GM19468 (cell line): ENCODE data around the gene GH1.
"Not testable (repeated sequence)": the region's sequence is repeated elsewhere in the genome, so short reads cannot be mapped to it uniquely, and the experiment has no call there.

Source experiments
- ATAC-seq: cut with Tn5 transposase; IDR thresholded peaks from one replicate; pipeline ENCODE4 v1.9.1; 2021; ENCODE audit warnings: mild to moderate bottlenecking, moderate library complexity, moderate number of reproducible peaks; ENCODE audit not compliant: unreplicated experiment; ENCODE audit errors: extremely low read depth

Gene GH1

DNA sequence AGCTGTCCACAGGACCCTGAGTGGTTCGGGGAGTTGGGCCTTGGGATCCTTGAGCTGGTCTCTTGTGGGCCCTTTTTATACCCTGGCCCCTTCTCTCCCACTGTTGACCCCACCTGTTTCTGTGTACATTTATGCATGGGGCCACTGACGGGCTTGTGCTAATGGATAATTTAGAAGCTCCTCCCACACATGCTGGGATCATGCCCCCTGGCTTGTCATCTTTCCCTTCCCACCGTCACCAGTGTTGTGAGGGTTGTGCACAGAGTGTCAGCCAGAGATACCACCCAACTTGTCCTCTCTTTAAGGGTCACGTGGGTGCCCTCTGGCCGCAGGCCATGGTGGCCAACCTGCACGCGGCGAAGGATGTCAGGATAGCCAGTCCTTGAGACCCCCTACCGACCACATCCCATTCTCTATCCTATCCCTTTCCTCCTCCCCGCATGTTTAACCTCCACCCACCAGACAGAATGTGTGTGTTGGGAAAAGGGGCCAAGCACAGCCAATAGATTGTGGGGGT is at the start of gene GH1:
Gene GH1, minus strand, starts transcription at position 51 of the 517 bp plus-strand sequence. CDS start 63 bp downstream, outside the sequence.
- ATAC-seq: not testable (repeated sequence)

DNA sequence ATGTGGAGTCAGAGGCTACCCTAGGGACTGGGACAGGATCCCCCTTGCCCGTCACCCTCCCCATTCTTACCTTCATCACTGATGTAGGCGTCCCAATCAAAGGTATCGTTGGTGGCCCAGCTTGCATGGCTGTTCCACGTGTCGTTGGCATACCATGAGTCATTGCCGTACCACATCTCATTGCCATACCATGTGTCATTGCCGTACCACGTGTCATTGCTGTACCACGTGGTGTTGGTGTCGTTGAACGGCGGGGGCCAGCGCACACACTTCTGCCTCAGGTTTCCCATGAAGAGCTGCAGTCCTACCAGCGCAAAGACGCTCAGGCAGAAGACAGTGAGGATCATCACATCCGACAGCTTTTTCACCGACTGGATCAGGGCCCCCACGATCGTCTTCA is 49.3 kb upstream of the GH1 start:
- ATAC-seq: no peak

DNA sequence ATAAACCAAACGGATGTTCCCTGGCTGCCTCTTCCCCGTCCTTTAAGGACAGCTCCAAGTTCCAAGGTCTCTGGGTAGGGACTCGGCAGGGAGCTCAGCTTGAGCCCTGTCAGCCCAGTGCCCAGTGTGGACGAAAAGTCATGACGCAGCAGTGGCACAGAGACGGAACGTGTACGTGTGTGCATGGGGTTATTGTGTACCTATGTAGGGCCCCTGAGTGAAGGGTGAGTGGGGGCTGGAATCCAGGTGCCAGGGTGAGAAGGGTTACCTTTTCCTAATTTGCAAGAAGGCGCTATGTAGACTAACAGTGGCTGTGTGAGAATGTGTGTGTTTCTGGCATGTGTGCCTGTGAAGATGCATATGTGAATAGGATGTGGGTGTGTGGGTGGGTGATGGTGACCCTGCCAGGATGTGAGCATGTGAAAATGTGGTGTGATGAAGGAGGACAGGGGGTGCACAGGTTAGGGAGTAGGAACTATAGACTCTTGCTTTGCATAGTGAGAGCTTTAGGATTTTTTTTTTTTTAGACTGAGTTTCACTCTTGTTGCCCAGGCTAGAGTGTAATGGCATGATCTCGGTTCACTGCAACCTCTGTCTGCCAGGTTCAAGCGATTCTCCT is 48.1 kb upstream of the GH1 start:
- no peak for ATAC-seq

DNA sequence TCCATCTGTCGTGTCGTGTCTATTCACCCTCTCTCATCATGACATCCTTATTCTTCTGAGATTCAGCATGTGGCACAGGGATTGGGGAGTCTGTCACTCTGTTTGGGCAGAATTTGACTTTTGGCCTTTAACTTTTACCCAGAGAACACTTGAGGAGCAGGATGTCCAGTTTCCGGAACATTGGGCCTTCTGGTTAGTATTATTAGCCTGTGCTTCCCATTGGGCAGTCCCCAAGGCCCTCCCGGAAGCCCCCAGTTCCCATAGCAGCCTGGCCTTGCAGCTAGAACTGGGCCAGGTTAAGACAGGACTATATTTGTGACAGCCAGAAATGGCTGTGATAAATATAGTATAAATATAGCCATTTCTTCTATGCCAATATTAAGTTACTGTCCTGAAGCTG is 44.5 kb upstream of the GH1 start:
- ATAC-seq: no peak

DNA sequence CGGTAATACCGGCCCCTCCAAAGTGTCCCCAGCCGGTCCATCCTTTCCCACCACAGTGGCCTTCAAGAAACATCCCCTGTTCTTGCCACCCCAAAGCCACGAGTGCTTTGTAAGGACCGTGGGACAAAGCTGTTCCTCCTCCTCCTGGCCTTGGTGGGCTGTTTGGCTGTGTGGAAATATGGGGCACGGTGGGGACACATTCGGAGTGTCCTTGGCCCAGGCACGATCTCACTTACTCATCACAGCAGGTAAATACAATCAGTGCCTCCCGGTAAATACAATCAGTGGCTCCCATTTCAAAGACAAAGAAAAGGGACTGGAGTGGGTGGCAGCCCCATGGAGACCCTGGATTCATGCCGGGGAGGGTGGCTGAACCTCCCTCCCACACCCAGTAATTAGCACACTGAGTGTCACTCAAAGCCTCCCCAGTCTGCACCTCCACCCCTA is 43.7 kb upstream of the GH1 start:
- no peak for ATAC-seq

DNA sequence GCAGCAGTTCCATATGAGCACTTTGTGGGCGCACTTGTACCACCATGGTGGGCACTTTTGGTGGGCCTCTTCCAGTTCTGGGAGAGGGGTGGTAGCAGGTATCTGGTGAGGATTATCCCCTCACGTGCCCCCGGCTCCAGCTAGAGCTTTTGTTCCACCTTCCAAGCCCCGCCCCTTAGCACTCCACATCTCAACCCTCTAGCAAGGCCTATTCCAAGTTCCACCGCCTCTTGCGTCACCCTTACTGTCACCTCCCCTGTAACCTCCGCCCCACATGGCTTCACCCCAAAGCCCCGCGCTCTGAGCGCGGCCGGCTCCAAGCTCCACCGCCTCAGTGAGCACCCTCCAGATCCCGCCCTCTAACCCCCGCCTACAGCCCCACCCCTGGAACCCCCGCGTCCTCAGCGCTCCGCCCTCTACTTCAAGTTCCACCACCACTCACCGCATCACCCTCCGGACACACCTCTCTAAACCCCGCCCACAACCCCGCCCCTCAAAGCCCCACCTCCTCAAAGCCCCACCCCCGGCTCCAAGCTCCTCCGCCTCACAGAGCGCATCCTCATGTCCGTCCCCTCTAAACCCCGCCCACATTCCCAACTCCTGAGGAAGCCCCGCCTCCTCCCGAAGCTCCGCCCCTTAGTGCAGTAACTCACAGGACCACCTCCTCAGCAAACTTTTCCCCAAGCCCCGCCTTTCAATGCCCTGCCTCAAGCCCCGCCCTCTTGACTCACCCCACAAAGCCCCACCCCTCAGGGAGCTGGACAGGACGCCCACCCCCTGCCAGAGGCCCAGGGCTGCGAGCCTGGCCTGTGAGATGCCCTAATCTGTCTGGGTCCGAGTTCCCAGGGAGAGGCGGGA is 42.9 kb upstream of the GH1 start:
- no peak for ATAC-seq

DNA sequence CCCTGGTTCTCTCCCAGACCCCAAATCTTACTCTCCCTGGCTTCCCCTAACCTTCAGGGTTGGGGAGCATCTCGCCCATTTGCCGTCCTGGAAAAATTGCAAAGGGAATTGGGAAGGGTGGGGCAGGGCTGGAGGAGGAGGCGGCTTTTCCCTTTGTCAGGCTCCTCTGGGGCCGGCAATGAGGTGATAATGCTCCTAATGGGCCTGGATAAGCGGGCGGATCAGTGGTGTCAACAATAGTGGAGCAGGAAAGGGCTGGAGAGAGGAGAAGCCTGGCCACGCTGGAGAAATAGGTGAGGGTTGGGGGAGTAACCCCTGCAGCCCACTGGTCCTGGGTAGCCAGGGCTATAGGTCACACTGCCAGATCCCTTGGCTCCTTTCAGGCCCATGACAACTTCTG is 41.8 kb upstream of the GH1 start:
- ATAC-seq: no peak

DNA sequence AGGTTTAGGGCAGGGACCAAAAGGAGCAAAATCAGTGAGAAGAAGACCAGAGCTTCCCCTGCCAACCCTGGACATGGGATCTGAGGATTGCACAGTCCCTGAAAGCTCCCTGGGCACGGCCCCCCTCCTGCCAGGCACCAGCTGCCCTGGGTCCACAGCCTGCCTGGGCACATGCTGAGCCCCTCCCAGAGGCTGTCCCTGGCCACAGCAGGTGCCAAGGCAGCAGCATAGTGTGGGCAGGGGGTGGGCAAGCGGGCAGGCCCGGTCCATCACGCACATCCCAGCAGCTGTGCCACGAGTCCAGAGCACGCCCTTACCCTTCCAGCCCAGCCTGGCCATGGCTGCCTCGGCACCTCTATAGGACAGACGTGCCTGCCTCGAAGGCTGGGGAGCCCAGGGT is 41.4 kb upstream of the GH1 start:
- no peak for ATAC-seq

DNA sequence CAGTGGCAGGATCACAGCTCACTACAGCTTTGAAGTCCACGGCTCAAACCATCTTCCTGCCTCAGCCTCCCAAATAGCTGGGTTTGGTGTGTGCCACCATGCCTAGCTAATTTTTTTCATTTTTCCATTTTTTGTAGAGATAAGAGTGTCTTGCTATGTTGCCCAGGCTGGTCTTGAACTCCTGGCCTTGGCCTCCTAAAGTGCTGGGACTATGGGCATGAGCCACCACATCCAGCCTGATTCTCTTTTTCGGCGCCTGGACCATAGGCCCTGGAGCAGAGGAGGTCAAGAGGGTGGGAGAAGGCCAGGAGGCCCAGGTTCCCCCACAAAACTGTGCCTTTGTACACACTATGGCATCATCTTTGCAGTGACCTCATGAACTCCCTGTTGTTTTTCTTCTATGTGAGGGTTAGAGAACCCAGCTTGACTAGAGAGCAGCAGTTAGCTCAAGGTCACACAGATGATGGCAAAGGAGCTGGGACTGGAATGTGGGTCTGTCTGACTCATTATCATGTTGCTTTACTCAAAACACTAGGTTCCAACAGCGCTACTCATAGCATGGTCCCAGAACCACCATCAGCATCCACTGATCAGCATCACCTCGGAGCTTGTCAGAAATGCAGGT is 37.8 kb upstream of the GH1 start:
- ATAC-seq: no peak

DNA sequence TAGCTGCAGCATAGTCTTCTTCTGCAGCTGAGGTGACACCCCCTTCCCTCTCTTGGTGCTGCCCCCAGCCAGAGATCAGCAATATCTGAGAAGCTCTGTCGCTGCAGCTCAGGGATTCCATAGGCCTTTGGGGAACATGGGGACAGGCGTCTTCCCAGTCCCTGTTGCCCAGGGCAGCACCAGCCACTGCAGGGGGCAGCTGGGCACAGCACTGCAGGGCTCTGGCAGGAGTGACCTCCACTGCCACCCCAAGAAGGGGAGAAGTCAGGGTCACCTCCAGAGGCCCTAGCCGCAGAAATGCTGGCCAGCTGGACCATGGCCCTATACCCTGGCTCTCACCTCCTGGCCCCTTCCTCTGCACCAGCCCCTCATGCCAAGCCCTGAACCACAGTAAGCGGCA is 37.2 kb upstream of the GH1 start:
- no peak for ATAC-seq

DNA sequence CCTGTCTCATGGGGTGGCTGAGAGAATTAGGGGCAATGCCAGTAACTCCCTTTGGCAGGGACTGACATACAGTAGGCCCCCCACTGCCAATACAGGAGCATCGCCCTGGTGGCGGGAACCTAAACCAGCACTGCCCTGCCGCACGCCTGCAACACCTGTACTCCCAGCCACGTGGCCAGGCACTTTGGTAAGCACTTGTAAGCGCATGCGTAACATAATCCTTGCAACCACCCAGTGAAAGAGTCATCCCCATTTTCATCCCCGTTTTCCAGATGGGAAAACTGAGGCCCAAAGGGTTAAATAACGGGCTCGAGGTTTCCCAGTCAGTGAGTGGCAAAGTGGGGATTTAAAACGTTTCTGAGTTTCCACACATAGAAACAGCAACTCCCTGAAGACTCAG is 36.6 kb upstream of the GH1 start:
- no peak for ATAC-seq

DNA sequence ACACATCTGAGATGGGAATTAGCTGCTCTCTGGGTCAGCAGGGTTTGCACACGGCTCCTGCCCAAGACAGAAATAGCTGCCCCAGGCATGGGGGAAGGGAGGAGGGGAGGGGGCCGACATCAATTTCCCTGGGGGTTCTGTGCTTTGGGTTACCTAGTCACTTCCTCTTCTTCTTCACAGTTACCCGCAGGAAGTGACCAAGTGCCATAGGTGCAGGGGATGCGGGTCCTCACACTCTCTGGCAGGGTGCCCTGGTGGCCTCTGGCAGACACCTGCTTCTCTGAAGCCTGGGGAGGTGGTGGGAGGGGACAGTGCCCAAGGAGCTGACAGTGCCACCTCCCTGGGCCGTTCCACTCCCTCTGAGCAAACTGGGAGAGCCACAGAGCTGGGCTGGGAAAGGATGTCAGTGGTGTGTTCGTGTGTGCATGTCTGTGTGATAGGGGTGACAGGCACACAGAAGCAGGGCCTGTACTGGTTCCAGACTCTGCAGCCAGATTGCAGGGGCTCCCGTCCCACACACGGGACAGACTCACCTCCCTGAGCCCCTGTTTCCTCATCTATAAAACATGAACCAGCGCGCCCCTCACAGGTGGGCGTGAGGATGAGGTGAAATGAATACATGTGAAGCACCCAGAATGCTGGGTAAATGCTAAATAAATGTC is 35.9 kb upstream of the GH1 start:
- no peak for ATAC-seq

DNA sequence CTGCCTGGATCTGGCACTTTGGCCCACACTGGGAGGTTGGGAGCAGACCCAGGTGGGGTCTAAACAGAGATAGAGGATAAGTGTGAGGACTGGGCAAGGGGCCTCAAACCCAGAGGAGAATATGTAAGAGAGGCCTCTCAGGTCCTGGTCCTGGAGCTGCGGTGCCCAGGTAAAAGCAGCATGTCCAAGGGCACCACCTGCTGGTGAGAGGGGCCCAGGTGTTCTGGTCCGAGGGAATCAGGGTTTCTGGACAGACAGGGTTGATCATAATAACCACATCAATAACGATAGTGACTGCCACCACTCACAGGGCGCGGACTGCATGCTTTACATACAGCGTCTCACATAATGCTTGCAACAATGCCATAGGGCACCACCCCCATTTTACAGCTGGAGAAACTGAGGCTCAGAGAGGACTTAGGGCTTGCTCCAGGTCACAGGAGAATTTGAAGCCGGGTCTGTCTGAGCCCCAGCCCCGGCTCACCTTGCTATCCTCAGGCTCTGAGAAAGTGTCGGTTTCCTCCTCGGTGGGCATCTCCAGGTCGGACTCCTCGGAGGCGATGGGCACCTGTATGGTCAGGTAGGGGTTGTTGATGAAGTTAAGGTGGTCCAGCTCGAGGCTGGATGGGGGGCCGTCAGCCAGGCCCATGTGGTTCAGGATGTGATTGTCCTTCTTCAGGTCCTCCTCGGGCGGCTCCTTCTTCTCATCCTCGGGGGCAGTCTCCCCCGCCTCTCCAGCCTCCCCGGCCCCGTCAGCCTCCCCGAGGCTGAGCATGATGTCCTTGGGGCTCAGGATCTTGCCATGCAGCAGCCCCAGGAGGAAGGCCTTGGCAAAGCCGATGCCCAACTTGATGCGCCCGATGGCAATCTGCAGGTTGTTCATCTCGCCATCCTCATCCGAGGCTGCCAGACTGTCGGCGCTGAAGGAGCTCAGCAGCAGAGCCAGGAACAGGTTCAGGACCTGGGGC is 32.6 kb upstream of the GH1 start:
- no peak for ATAC-seq

DNA sequence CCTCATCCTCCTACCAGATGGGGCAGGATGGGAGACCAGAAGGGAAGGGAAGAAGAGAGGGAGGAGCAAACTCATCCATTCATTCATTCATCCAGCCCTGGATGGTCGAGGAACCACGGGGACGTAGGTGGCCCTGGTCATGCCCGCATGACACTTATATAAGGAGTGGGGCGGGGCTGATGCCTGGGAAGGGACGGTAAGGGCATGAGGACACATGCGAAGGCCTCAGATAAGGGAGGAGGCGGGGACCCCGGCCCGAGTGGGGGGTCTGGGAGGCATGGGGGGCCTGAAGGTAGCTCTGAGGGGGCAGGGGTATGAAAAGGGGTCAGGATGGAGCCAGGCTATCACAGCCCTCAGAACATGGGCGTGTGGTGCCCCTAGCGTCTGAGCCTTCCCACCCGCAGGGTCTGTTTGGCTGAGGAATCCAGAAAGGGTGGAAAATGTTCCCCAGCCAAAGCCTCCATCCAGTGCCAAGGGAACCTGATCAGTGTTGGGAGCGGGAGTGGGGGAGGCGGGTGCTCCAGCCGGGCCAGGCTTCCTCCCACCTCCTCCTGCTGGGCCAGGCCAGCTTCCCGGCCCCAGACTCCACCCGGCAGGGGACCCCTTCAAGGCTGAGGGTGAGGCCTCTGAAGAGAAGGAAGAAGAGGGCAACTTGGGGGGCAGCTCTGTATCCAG is 31.1 kb upstream of the GH1 start:
- ATAC-seq: no peak

DNA sequence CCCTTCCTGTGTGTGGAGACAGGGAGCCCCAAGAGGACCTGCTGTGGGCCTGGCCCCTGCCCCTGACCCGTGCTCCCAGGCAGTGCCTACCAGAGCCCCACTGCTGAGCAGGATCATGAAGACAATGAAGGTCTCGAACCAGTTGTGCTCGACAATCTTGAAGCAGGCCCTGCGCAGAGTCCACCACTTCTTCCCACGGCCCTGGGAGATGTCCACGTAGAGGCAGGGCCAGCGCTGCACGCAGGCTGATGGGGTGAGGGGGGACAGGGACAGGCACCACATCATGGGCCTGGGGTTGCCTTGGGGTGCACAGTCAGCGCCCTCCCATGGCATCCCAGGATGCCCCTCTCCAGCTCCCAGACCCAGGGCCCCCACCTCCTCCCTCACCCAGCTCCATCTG is 29.9 kb upstream of the GH1 start:
- ATAC-seq: no peak

DNA sequence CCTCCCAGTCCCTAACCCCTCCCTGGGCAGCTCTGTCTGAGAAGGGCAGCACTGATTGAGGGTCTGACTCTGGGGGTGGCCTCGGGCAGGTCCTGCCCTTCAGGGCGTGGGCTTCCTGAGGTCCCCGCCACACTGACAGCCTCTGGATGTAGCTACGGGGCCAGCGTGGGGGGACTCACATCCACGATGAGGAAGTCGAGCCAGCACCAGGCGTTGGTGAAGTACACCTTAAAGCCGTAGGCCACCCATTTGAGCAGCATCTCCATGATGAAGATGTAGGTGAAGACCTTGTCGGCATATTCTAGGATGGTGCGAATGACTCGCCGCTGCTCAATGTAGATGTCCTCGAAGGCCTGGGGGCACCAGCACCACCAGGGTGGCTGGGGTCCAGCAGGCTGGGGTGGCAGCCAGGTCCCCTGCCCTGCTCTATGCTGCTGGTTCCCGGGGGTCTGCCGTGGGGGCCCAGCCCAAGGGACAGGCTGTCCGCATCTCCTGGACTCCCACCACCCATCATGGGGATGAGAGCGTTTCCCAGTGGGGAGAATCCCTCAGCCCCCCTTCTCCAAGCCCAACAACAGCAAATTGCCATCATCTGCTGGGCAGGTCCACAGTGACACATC is 29.2 kb upstream of the GH1 start:
- no peak for ATAC-seq

DNA sequence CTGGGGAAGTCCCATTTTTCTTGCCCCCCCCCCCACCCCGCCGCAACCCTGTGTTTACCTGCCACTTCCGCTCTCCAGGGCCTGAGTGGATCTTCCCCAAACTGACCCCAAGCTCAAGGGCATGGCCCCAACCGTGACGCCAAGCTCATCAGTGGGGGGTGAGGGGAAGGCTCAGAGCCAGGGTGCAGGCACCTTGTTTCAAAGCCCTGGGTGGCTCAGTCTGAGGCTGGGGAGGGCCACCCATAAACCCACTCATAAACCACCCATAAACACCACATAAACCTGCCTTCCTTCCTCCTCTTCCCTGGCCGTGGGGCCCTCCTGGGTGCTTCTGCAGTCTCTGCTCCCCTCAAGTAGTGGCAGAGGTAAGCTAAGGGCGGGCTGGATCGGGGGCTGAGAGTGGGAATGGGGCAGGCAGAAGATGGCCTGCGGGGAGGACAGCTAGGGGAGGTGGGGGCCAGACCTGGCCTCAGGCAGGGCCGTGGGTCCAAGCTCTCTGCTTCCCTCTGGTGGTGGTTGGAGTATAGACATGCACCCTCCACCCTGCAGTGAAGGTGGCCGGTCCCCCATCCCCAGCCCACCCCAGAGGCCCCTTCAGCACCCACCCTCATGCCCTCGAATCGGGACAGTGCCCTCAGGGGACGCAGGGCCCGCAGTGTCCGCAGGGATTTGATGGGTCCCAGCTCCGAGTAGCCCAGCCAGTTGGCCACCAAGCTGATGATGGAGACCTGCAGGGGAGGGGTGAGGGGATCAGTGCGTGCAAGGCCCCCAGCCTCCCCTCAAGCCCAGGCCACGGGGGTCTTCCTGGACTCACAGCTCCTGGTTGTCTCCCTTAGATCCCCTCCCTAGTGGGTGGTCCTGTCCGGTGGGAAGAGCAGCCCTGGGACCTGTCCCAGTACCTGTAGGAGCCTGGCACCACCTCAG is 28.1 kb upstream of the GH1 start:
- ATAC-seq: no peak
